Fibroblast of lung (primary cell): Measurements from ENCODE around the gene FSTL4. TPM values are rescaled to one million over a fixed set of nuclear protein-coding genes. Genes with fewer than 3 reads are reported as not detected.
A peak's percentile ranks its signal among the peaks of the same experiment; 100 is the strongest.

ENCODE experiments used
- DNase-seq, 2 donors: peaks; one replicate each; pipeline versions ENCODE4 v3.0.0 to v3.0.0-alpha.2; 2010; ENCODE audit warnings: low read depth in 2 of 2
- H2AFZ ChIP-seq: 2 replicates; pipeline ENCODE4 v1.5.1; 2012; ENCODE audit warnings: low read length, control low read depth, inconsistent platforms
- H3K27ac ChIP-seq: 2 replicates; pipeline ENCODE4 v1.5.1; 2011; ENCODE audit warnings: low read length, control low read depth; ENCODE audit not compliant: insufficient read depth
- H3K27me3 ChIP-seq: 2 replicates; pipeline ENCODE4 v1.5.1; 2011; ENCODE audit warnings: mild to moderate bottlenecking, low read length; ENCODE audit not compliant: control insufficient read depth, insufficient read depth
- H3K36me3 ChIP-seq: 2 replicates; pipeline ENCODE4 v1.5.1; 2011; ENCODE audit warnings: low read length; ENCODE audit not compliant: control insufficient read depth, insufficient read depth
- H3K4me1 ChIP-seq: 2 replicates; pipeline ENCODE4 v1.5.1; 2011; ENCODE audit warnings: low read length; ENCODE audit not compliant: control insufficient read depth, insufficient read depth; ENCODE audit errors: extremely low read depth
- H3K4me2 ChIP-seq: 2 replicates; pipeline ENCODE4 v1.5.1; 2011; ENCODE audit warnings: low read length, control low read depth; ENCODE audit not compliant: insufficient read depth; ENCODE audit errors: extremely low read depth
- H3K4me3 ChIP-seq, 4 experiments: fragments of 200-600 bp in 1 of 4; sonication (generic) in 1 of 4; replicated peaks in 1 of 4; 2 replicates each; pipeline ENCODE4 v1.5.1; 2011 to 2016; ENCODE audit warnings: low read length in 4 of 4, low read depth in 3 of 4, mild to moderate bottlenecking in 3 of 4, control low read depth in 2 of 4, inconsistent platforms in 1 of 4, mixed read lengths in 1 of 4; ENCODE audit not compliant: insufficient read depth in 1 of 4; ENCODE audit errors: control extremely low read depth in 1 of 4
- H3K79me2 ChIP-seq: 2 replicates; pipeline ENCODE4 v1.5.1; 2012; ENCODE audit warnings: mild to moderate bottlenecking, low read length, inconsistent platforms; ENCODE audit not compliant: control insufficient read depth, insufficient read depth
- H3K9ac ChIP-seq: 2 replicates; pipeline ENCODE4 v1.5.1; 2011; ENCODE audit warnings: mild to moderate bottlenecking, low read length, control low read depth; ENCODE audit not compliant: insufficient read depth
- H3K9me3 ChIP-seq: 2 replicates; pipeline ENCODE4 v1.5.1; 2012; ENCODE audit warnings: low read depth, low read length; ENCODE audit not compliant: control insufficient read depth, insufficient read depth
- H4K20me1 ChIP-seq: 2 replicates; pipeline ENCODE4 v1.5.1; 2011; ENCODE audit warnings: low read length; ENCODE audit not compliant: control insufficient read depth, insufficient read depth; ENCODE audit errors: extremely low read depth
- CTCF ChIP-seq, 2 donors: IDR thresholded peaks in 1 of 2; conservative IDR thresholded peaks in 1 of 2; 1 replicate in 1 of 2; 2 replicates in 1 of 2; pipeline ENCODE4 v1.5.1; 2011 to 2012; ENCODE audit warnings: low read length in 2 of 2, control low read depth in 1 of 2, inconsistent platforms in 1 of 2, low read depth in 1 of 2, mild to moderate bottlenecking in 1 of 2
- EZH2 ChIP-seq: IDR thresholded peaks from 2 replicates; pipeline ENCODE4 v1.5.1; 2012; ENCODE audit warnings: low read length, control low read depth, mild to moderate bottlenecking; ENCODE audit errors: missing control alignments
- polyA plus RNA-seq, 2 donors: library from polyadenylated mRNA; depleted of rRNA in 1 of 2; stranded (reverse) in 1 of 2; unstranded in 1 of 2; fragments of >200 nt; gene quantifications; 2 replicates each; pipeline ENCODE4 v1.2.1, GENCODE V29; 2011 to 2012; ENCODE audit warnings: missing spikeins in 1 of 2
- total RNA-seq: library from RNA; depleted of rRNA; stranded (reverse); fragments of >200 nt; gene quantifications from 2 replicates; pipeline ENCODE4 v1.2.1, GENCODE V29; 2014

The FSTL4 gene
- total and polyA plus RNA-seq, 2 donors (not counting 1 experiment from before 2014, with no cell fraction given), result 0.17 to 0.33 TPM

- Histone ChIP-seq H3K79me2 (no peaks in the 10 kb centered on the region), H3K27me3 (no peaks in the 10 kb centered on the region), H4K20me1 (no peaks in the 10 kb centered on the region), H2AFZ (no peak overlapping the region), H3K27ac (no peak overlapping the region), H3K9ac (no peak overlapping the region), H3K4me2 (no peak overlapping the region), H3K36me3 (no peaks in the 10 kb centered on the region), H3K4me3 (no peak overlapping the region), H3K9me3 (no peaks in the 10 kb centered on the region), H3K4me1 (no peaks in the 10 kb centered on the region)
- DNase-seq, result no peak
- TF ChIP-seq EZH2, result no peak
- no peak for TF ChIP-seq CTCF (conservative IDR thresholded peaks at IDR 0.05 in 1 of 2, IDR thresholded peaks at IDR 0.05 in 1 of 2; ENCODE audit: low read depth in 1 of 2, low read length in 2 of 2)
These were observed 183.3 kb downstream of the FSTL4 start for GRCh38 chr5:133429046-133429445.

- Histone ChIP-seq H3K4me2 (no peak overlapping the region), H3K9me3 (no peaks in the 10 kb centered on the region), H3K4me3 (no peak overlapping the region), H3K79me2 (no peaks in the 10 kb centered on the region), H3K9ac (no peak overlapping the region), H3K27ac (no peak overlapping the region), H2AFZ (no peak overlapping the region), H3K27me3 (no peaks in the 10 kb centered on the region), H4K20me1 (no peaks in the 10 kb centered on the region), H3K4me1 (no peaks in the 10 kb centered on the region), H3K36me3 (no peaks in the 10 kb centered on the region)
- TF ChIP-seq EZH2 (no peak), CTCF (conservative IDR thresholded peaks at IDR 0.05 in 1 of 2, IDR thresholded peaks at IDR 0.05 in 1 of 2; ENCODE audit: low read depth in 1 of 2, low read length in 2 of 2) (no peak)
- no peak for DNase-seq
These were observed 184.2 kb downstream of the FSTL4 start for GRCh38 chr5:133428072-133428660.

- Histone ChIP-seq H3K9ac (no peak overlapping the region), H2AFZ (no peak overlapping the region)
- peak in 1 of 2 donors; percentile 45 for DNase-seq
These were observed 185.1 kb downstream of the FSTL4 start for GRCh38 chr5:133427121-133427777.

More at GRCh38 chr5:133427121-133427777, 185.1 kb downstream of the FSTL4 start:
- Histone ChIP-seq H3K27me3 (no peaks in the 10 kb centered on the region), H4K20me1 (no peaks in the 10 kb centered on the region), H3K4me2 (no peak overlapping the region), H3K36me3 (no peaks in the 10 kb centered on the region), H3K4me1 (no peaks in the 10 kb centered on the region), H3K9me3 (no peaks in the 10 kb centered on the region), H3K27ac (no peak overlapping the region), H3K4me3 (no peak overlapping the region), H3K79me2 (no peaks in the 10 kb centered on the region)
- no peak for TF ChIP-seq EZH2
- TF ChIP-seq CTCF (conservative IDR thresholded peaks at IDR 0.05 in 1 of 2, IDR thresholded peaks at IDR 0.05 in 1 of 2; ENCODE audit: low read depth in 1 of 2, low read length in 2 of 2), result no peak
